Measurements from ENCODE around the gene TMED4. TPM values are rescaled to one million over a fixed set of nuclear protein-coding genes. Genes with fewer than 3 reads are reported as not detected.

The TMED4 gene
- 232 and 263 TPM in 2 replicates for total RNA-seq (2014; rRNA removed; shearing (Covaris generic))

GRCh38 chr7:44581879-44582603 lies at the start of gene TMED4:
Gene TMED4, minus strand, starts transcription at chr7:44582231. Its CDS starts 25 bp downstream, at chr7:44582206.
- peak; percentile 98 for DNase-seq (ENCODE audit: low read depth)

- no peak for DNase-seq (ENCODE audit: low read depth)
These were observed 49.6 kb upstream of the TMED4 start for GRCh38 chr7:44631458-44632115.

- no peak for DNase-seq (ENCODE audit: low read depth)
These were observed 48.9 kb upstream of the TMED4 start for GRCh38 chr7:44630792-44631457.

GRCh38 chr7:44629829-44630522 lies 47.9 kb upstream of the TMED4 start:
- DNase-seq (ENCODE audit: low read depth): no peak

GRCh38 chr7:44626620-44627019 lies 44.6 kb upstream of the TMED4 start:
- DNase-seq (ENCODE audit: low read depth): no peak

- DNase-seq (ENCODE audit: low read depth): no peak
These were observed 43.8 kb upstream of the TMED4 start for GRCh38 chr7:44625526-44626471.

DNA sequence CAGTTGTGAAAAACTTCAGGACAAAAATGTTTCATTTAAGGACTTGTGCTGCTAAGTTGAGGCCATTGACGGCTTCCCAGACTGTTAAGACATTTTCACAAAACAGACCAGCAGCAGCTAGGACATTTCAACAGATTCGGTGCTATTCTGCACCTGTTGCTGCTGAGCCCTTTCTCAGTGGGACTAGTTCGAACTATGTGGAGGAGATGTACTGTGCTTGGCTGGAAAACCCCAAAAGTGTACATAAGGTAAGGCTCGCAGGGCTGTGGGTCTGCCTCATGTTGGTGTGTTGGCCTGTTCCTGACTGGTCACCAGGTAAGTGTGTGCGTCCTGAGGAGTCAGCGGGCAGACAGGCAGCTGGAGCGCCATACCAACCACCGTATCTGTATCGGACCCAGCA lies 42.3 kb upstream of the TMED4 start:
- DNase-seq (ENCODE audit: low read depth): no peak

GRCh38 chr7:44622342-44623151 lies 40.5 kb upstream of the TMED4 start:
- DNase-seq (ENCODE audit: low read depth): peak; percentile 64

DNA sequence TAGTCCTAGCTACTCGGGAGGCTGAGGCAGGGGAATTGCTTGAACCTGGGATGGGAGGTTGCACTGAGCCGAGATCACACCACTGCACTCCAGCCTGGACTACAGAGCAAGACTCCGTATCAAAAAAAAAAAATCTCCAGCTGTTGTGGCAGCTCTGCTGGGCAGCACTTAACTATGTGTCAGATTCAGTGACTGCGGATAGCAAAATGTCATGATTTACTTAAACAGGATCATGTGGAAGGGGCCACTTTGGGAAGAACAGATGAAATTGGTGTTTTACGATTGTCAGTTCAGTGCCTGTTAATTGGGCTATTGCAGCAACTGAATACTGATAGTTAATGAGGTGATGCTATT lies 39.7 kb upstream of the TMED4 start:
- DNase-seq (ENCODE audit: low read depth): no peak

DNA sequence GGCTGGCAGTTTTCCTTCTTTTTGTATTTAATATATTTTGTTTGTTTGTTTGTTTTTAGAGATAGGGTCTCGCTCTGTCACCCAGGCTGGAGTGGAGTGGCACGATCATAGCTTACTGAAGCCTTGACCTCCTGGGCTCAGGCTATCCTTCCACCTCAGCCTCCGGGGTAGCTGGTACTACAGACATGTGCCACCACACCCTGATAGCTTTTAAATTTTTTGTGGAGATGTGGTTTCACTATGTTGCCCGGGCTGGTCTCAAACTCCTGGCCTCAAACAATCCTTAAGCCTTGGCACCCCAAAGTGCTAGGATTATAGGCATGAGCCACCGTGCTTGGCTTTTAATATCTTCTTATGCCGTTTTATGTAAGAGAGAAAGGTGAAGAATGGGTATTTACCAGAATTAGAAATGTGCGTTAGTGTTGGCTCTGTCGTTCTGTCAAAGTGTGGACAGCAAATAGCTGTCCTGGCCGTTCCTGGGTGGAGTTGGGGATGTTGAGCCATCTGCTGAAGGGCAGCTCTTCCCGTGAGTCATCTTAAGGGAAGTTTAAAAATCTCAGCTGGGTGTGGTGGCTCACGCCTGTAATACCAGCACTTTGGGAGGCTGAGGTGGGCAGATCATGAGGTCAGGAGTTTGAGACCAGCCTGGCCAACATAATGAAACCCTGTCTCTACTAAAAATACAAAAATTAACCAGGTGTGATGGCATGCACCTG lies 39.2 kb upstream of the TMED4 start:
- DNase-seq (ENCODE audit: low read depth): peak; percentile 67

- no peak for DNase-seq (ENCODE audit: low read depth)
These were observed 36.7 kb upstream of the TMED4 start for GRCh38 chr7:44618753-44619152.

GRCh38 chr7:44618045-44618444 lies 36.0 kb upstream of the TMED4 start:
- no peak for DNase-seq (ENCODE audit: low read depth)

- peak; percentile 63 for DNase-seq (ENCODE audit: low read depth)
These were observed 35.3 kb upstream of the TMED4 start for GRCh38 chr7:44617225-44617890.

- DNase-seq (ENCODE audit: low read depth): no peak
These were observed 34.5 kb upstream of the TMED4 start for GRCh38 chr7:44616545-44616944.

GRCh38 chr7:44615793-44616192 lies 33.8 kb upstream of the TMED4 start:
- DNase-seq (ENCODE audit: low read depth): no peak

- DNase-seq (ENCODE audit: low read depth): no peak
These were observed 33.1 kb upstream of the TMED4 start for GRCh38 chr7:44615149-44615611.

DNA sequence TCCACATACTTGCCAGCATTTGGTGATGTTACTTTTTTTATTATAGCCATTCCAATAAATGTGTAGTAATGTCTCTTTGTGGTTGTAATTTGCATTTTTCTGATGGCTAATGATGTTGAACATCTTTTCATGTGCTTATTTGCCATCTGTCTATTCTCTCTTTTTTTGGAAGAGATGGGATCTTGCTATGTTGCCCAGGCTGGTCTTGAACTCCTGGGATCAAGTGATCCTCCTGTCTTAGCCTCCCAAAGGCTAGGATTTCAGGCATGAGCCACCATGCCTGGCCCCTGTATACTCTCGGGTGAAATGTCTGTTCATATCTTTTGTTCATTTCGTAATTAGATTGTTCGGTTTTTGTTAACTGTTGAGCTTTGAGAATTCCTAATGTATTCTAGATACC lies 27.8 kb upstream of the TMED4 start:
- no peak for DNase-seq (ENCODE audit: low read depth)

DNA sequence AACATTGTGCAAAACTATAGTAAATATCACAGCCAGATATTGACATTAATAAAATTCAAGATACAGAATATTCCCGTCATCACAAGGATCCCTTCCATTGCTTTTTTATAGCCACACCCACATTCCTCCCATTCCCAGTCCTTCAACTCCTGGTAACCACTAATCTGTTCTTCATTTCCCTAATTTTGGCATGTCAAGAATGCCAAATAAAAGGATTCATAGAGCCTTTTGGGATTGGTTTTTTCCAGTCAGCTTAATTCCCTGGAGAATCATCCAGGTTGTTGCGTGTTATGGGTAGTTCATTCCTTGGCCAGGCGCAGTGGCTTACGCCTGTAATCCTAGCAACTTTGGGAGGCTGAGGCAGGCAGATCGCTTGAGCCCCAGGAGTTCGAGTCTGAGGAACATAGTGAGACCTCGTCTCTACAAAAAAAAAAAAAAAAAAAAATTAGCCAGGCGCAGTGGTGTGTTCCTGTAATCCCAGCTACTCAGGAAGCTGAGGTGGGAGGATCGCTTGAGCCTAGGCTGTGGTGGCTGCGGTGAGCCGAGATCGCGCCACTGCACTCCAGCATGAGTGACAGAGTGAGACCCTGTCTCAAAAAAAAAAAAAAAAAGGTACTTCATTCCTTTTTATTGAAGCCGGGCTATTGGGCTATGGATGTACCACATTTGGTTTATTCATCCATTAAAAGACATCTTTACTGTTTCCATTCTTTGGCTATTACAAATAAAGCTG lies 27.1 kb upstream of the TMED4 start:
- peak; percentile 43 for DNase-seq (ENCODE audit: low read depth)
